Measurements from ENCODE around the gene TNIP1.
A peak's percentile ranks its signal among the peaks of the same experiment; 100 is the strongest.

The TNIP1 gene

DNA sequence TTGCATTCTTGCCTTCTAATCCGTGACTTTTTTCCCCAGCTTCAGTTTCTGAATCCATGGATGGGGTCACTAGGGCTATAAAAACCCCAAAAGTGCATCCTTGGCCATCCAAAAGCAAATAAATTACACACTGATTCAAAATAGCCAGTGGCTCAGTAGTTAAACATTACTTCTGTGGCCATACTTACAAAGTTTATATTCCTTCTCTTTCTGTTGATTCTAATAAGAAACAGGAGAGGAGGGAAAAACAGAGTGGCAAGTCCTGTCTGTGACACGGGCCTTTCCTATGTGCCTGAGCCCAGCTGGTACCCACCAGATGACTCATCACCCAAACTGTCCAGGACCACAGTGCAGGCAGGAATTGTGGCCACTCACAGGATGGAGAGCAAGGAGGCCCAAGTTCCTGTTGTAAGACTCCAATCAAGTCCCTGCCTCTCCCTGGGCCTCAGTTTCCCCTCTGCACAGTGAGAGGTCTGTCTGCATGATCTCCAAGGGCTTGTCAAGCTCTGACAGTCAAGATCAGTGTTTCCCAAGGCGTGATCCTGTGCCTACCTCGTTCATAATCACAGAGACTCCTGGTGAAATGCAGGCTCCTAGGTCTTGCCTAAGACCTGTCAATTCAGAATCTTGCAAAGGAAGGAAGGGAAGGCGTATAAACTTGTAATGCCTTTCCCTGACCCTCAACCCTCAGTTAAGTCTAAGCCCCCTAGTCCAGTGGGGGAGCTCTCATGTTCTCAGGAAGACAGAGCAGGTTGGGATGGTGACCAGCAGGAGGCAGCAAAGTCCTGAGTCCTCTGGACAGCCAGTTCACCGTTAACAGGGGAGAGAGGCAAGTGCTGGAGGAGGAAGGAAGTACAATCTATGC, 29.5 kb downstream of the TNIP1 start:
- no peaks in the 10 kb centered on the region for H3K27me3 Mint-ChIP-seq
- H3K9me3 Mint-ChIP-seq: no peaks in the 10 kb centered on the region
- no peak overlapping the region for H3K4me3 Mint-ChIP-seq
- H3K4me1 Mint-ChIP-seq: peaks cover 7% of the 10 kb centered on the region
- peaks cover 42% of the 10 kb centered on the region for H3K36me3 Mint-ChIP-seq
- CTCF ChIA-PET: interaction anchor here (0.6 to 9.8 kb wide), 34 partner anchors 8 to 491 kb away, joined by 3 to 264 read pairs (median 4); no protein-coding TSS in a partner anchor
- DNase-seq: peak; percentile 82
- H3K27ac Mint-ChIP-seq: peak overlapping the region; percentile 17

DNA sequence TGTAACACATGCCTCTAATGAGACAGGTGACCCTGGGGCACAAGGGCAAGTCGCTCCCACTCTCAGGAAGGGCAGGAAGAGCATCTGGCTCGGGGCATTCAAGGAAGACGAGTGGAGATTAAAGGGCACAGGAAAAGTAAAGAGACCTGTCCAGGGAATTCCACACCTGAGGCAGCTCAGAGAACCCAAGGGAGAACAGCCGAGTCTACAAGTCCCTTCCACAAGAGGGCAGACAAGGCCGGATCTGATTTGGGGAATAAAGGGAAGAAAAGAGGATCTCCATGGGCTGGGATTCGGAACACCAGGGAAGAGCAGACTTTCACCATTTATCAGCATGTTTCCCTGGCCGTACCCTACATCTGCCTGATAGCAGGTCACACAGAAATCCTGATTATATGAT, 32.3 kb downstream of the TNIP1 start:
- Mint-ChIP-seq H3K27me3 (no peaks in the 10 kb centered on the region), H3K9me3 (no peaks in the 10 kb centered on the region), H3K4me3 (no peak overlapping the region), H3K4me1 (peaks cover 7% of the 10 kb centered on the region), H3K27ac (no peak overlapping the region), H3K36me3 (peaks cover 49% of the 10 kb centered on the region)
- DNase-seq: no peak
- CTCF ChIA-PET: interaction anchor here (0.9 to 9.8 kb wide), 16 partner anchors 11 to 559 kb away, joined by 3 to 264 read pairs (median 4); partner anchors contain the start of gene ANXA6

DNA sequence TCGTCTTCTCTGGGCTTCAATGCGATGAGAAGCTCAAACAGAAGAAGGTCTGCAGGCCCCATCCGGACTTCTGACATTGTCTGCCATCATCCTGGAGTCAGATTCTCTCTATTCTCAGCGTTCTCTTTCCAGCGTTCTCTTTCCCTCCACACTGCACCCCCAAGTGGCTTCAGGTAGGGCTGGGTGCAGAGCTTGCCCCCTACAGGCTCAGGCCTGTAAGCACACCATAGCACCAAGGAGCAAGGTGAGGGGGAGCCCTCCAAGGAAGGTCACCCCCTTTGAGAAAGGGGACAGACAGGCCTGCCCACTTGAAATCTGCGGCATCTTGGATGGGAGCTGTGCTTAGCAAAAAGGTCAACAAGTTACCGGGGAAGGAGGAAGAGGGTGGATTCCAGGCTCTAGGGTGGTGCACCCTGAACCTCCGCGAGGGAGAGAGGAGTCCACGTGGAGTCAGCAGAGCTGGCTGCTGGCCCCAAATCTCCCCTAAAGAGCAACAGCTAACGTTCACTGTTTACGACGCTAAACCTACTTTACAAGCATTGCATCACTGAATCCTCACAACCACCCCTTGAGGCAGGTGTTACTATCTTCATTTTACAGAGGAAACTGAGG, 32.9 kb downstream of the TNIP1 start:
- H3K4me1 Mint-ChIP-seq: peaks cover 7% of the 10 kb centered on the region
- H3K9me3 Mint-ChIP-seq: no peaks in the 10 kb centered on the region
- CTCF ChIA-PET: interaction anchor here (0.6 to 9.8 kb wide), 21 partner anchors 9 to 559 kb away, joined by 3 to 264 read pairs (median 3); partner anchors contain the start of gene ANXA6
- peak; percentile 35 for DNase-seq
- peak overlapping the region; percentile 3 for H3K27ac Mint-ChIP-seq
- no peaks in the 10 kb centered on the region for H3K27me3 Mint-ChIP-seq
- H3K36me3 Mint-ChIP-seq: peaks cover 52% of the 10 kb centered on the region
- no peak overlapping the region for H3K4me3 Mint-ChIP-seq

DNA sequence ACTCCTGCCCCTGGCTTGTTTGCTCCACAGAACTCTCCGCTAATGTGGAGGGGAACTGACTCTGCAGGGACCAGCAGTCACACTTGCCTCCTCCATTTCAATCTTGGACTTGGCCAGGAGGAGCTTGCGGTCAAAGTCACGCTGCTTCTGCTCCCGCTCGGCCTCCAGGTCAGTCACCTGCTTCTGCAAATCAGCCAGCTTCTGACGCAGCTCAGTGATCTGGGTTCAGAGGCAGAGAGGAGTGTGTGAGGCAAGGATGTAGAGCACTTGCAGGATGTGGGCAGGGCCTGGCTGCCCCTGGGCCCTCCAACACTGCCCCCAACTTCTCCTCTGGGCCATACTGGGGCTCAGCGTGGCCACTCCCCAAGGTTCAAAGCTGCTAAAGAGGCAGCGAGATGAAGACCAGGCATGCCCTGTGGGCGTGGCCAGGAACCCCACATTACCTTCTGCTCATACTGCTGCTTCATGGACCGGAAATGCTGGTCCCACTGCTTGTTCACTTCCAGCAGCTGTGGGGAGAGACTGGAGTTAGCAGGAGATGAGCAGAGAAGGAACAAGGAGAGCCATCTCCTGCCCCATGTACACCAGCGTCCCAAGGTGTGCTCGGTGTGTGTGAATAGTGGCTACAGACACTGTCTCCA, 38.3 kb downstream of the TNIP1 start:
- Mint-ChIP-seq H3K4me3 (no peak overlapping the region), H3K4me1 (no peaks in the 10 kb centered on the region), H3K27me3 (no peaks in the 10 kb centered on the region), H3K27ac (no peak overlapping the region), H3K9me3 (no peaks in the 10 kb centered on the region), H3K36me3 (peaks cover 55% of the 10 kb centered on the region)
- no peak for DNase-seq
- CTCF ChIA-PET: interaction anchor here (1.3 to 1.5 kb wide), 3 partner anchors 9 to 482 kb away, joined by 3 to 8 read pairs (median 4); no protein-coding TSS in a partner anchor

DNA sequence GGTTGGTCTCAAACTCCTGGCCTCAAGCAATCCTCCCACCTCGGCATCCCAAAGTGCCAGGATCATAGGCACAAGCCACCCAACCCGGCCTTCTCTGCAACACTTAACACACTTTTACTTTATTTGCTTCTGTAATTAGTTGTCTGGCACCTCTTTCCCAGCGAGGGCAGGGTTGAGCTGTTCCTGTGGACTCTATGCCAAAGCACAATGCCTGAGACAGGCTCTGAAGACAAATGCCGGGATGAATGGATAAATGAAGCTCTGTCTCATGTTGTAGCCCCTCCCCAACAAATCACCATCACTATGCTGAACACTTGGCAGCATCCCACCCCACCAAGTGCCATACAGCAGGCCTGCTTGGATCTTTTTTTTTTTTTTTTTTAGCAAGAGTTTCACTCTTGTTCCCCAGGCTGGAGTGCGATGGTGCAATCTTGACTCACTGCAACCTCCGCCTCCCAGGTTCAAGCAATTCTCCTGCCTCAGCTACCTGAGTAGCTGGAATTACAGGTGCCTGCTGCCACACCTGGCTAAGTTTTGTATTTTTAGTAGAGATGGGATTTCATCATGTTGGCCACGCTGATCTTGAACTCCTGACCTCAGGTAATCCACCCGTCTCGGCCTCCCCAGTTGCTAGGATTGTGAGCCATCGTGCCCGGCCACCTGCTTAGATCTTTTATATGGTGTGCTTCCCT, 39.1 kb downstream of the TNIP1 start:
- no peak for DNase-seq
- H3K27ac Mint-ChIP-seq: no peak overlapping the region
- H3K36me3 Mint-ChIP-seq: peaks cover 55% of the 10 kb centered on the region
- peaks cover 2% of the 10 kb centered on the region for H3K4me1 Mint-ChIP-seq
- no peak overlapping the region for H3K4me3 Mint-ChIP-seq
- no peaks in the 10 kb centered on the region for H3K9me3 Mint-ChIP-seq
- no peaks in the 10 kb centered on the region for H3K27me3 Mint-ChIP-seq
- CTCF ChIA-PET: interaction anchor here (0.6 to 1.5 kb wide), 6 partner anchors 10 to 342 kb away, joined by 3 to 8 read pairs (median 3); no protein-coding TSS in a partner anchor

DNA sequence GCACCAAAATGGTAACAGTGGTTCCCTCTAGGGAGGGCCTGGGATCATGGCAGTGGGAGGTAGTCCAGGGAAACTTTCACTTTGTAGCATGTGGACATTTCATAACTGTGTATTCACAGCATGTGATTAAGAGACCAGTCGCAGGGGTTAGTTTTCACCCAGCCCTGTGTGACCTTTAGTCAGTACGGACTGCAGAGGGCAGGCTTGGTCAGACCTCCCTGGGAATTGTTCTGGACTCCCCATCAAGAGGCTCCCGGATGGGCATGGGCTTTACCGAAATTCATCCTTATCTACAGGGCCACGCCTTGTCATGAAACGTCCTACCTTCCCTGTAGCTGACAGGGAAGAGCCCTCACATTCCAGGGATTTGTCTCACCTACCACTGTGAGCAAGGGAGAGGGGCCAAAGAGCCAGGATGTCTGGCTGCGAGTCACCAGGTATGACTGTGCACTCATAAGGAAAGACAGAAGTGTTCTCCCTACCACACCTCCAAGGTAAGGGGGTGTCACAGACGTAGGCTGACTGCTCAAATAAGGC, 40.6 kb downstream of the TNIP1 start:
- DNase-seq: no peak
- peaks cover 54% of the 10 kb centered on the region for H3K36me3 Mint-ChIP-seq
- no peak overlapping the region for H3K4me3 Mint-ChIP-seq
- CTCF ChIA-PET: interaction anchor here (0.8 to 1.7 kb wide), 4 partner anchors 9 to 143 kb away, joined by 3 to 5 read pairs (median 3); no protein-coding TSS in a partner anchor
- no peaks in the 10 kb centered on the region for H3K9me3 Mint-ChIP-seq
- H3K27ac Mint-ChIP-seq: no peak overlapping the region
- peaks cover 2% of the 10 kb centered on the region for H3K4me1 Mint-ChIP-seq
- H3K27me3 Mint-ChIP-seq: no peaks in the 10 kb centered on the region

DNA sequence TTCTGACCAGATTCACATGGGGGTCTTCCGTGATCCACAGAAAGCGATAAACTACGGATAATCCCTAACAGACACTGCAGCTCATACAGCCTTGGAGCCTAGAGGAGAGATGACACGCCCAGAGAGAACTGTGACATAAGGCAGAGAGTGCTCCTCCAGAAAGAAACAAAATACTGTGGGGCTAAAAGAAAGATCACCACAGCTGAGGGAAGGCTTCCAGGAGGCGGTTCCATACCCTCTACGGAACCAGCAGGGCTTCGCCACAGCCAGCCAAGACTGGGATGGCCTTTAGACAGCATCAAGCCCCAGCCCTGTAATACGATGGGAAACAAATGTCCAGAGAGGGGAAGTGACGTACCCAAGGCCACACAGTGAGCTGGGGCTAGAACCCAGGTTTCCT, 41.2 kb downstream of the TNIP1 start:
- no peak for DNase-seq
- H3K4me3 Mint-ChIP-seq: no peak overlapping the region
- no peaks in the 10 kb centered on the region for H3K9me3 Mint-ChIP-seq
- peaks cover 2% of the 10 kb centered on the region for H3K4me1 Mint-ChIP-seq
- CTCF ChIA-PET: interaction anchor here (1.0 to 1.7 kb wide), 2 partner anchors 8 to 10 kb away, joined by 5 to 6 read pairs; no protein-coding TSS in a partner anchor
- H3K36me3 Mint-ChIP-seq: peaks cover 58% of the 10 kb centered on the region
- no peak overlapping the region for H3K27ac Mint-ChIP-seq
- no peaks in the 10 kb centered on the region for H3K27me3 Mint-ChIP-seq

DNA sequence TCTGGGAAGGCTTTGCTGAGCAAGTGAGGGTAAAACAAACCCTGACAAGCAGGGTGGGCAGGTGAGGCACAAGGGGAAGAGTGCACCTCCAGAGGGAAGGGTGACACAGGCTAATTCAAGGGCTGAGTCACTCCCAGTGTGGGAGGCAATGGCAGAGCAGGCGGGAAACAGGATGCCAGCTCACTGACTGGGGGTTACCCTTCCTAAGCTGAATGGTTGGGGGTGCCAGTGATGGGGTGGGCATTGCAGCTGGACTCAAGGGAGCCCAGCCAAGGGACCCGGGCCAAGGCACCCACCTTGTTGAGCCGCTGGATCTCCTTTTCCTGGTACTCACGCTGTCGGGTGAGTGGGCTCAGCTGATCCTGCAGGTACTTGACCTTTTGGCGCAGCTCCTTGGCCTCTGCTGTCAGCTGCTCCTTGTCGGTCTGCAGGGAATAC, 42.0 kb downstream of the TNIP1 start:
- Mint-ChIP-seq H3K36me3 (peaks cover 61% of the 10 kb centered on the region), H3K4me3 (no peak overlapping the region), H3K4me1 (peaks cover 2% of the 10 kb centered on the region), H3K27ac (no peak overlapping the region), H3K27me3 (no peaks in the 10 kb centered on the region), H3K9me3 (no peaks in the 10 kb centered on the region)
- CTCF ChIA-PET: interaction anchor here (1.0 kb wide), 1 partner anchor 9 kb away, joined by 6 read pairs; no protein-coding TSS in a partner anchor
- no peak for DNase-seq

DNA sequence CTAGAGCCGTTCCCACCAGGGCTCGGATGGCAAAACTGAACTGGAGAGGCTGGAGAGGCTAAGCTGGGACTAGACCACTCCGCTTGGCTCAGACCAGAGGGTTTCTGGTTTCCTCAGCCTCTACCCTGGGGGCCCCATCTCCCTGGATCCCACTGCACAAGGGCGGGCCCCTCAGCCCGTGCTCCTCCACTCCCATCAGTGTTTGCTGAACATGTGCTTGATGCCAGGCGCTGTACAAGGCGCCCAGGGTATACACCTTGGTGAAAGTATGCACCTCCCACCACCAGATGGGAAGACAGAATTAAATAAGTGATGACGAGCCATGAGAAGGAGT, 42.5 kb downstream of the TNIP1 start:
- no peak overlapping the region for H3K4me3 Mint-ChIP-seq
- no peak for DNase-seq
- CTCF ChIA-PET: no interaction called here
- H3K27me3 Mint-ChIP-seq: no peaks in the 10 kb centered on the region
- H3K36me3 Mint-ChIP-seq: peaks cover 63% of the 10 kb centered on the region
- H3K9me3 Mint-ChIP-seq: no peaks in the 10 kb centered on the region
- H3K27ac Mint-ChIP-seq: no peak overlapping the region
- peaks cover 2% of the 10 kb centered on the region for H3K4me1 Mint-ChIP-seq

DNA sequence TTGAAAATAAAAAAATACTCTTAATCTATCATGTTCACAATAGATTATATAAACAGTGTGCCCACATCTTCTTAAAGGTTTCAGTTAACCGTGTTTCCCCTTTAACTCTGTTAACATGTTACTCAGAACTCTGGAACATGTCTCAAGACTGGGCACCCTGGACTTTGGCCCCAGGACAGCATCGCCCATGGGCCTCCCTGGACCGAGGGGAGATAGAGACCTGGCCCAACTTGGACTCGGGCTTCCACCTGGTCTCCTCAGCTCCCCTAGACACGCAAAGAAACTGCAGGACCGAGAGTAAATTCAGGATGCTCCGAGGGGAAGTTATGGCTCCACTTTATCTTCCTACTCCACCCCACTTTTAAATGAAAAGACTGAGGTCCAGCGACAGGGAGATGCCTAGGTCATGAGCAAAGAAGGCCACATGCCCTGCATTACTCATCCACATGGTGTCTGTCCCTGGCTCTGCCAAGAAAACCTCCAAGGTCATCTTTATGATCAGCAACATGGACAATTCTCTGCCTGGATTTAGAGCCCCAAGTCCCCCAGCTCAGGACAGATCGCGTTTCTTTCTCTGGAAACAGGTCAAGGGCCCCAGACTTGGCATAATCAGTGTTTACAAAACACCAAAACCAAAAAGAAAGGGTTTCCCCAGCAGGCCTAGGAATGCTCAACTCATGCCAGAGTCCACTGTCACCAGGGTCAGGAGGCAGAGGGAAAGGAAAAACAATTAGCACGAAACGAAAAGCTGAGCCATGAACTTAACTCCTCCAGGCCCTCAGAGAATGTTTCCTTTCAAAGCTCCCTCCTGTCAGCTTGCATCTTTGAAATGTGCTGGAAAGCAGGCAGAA, 43.0 kb downstream of the TNIP1 start:
- CTCF ChIA-PET: no interaction called here
- H3K36me3 Mint-ChIP-seq: peaks cover 58% of the 10 kb centered on the region
- DNase-seq: no peak
- H3K27ac Mint-ChIP-seq: no peak overlapping the region
- peaks cover 2% of the 10 kb centered on the region for H3K4me1 Mint-ChIP-seq
- no peaks in the 10 kb centered on the region for H3K27me3 Mint-ChIP-seq
- H3K9me3 Mint-ChIP-seq: no peaks in the 10 kb centered on the region
- H3K4me3 Mint-ChIP-seq: no peak overlapping the region

DNA sequence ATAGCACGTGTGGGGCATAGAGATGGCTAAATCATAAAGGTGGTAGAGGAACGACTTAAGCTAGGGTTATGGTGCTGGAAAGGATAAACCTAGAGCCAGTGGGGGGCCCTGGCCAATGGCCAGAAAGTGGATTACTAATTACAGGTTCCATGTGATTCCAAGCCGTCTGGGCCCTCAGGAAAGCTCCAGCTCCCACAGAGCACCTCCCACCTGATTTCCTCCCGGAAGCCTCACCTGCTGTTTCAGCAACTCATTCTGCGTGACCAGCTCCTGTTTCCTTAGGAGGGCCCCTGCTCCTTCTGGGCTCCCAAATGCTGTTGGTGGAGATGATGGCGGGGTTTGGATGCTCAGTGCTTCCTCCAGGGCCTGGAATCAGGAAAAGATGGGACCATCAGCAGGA, 44.3 kb downstream of the TNIP1 start:
- CTCF ChIA-PET: interaction anchor here (0.8 to 1.7 kb wide), 3 partner anchors 12 to 79 kb away, joined by 3 to 4 read pairs (median 3); no protein-coding TSS in a partner anchor
- Mint-ChIP-seq H3K4me3 (no peak overlapping the region), H3K27ac (no peak overlapping the region), H3K27me3 (no peaks in the 10 kb centered on the region), H3K4me1 (peaks cover 2% of the 10 kb centered on the region), H3K36me3 (peaks cover 57% of the 10 kb centered on the region), H3K9me3 (no peaks in the 10 kb centered on the region)
- no peak for DNase-seq

DNA sequence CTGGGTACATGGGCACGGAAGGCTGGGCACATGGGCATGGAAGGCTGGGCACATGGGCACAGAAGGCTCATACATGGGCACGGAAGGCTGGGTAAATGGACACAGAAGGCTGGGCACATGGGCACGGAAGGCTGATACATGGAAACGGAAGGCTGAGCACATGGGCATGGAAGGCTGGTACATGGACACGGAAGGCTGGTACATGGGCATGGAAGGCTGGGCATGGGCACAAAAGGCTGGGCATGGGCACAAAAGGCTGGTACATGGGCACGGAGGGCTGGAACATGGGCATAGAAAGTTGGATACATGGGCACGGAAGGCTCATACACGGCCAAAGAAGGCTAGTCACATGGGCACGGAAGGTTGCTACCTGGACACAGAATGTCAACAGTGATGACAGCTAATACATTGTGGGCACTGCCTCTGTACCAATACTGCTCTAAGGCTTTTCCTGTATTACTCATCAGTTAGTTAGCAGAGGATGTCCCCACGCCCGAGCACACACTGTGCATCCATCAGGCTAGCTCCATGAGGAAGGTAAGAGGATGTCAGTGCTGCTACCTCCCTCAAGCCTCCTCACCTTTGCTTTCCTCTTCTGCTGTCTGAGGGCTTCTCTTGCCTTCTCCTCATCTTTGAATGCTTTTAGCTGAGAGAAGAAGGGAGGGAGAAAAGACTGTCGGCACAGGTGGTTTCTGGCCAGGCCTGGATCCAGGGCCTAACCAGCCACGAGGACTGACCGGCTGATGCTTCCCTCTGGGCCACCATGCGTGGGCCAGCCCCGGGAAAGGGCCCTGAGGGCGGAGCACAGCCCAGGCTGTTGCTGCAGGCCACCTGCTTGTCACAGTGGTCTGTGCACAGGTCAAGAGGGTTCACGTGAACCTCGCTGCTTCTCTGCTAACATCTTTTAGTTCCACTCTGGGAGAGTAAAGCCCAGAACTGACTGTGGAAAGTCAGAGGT, 46.1 kb downstream of the TNIP1 start:
- Mint-ChIP-seq H3K27ac (no peak overlapping the region), H3K9me3 (no peaks in the 10 kb centered on the region), H3K27me3 (no peaks in the 10 kb centered on the region), H3K4me3 (no peak overlapping the region), H3K4me1 (peaks cover 2% of the 10 kb centered on the region), H3K36me3 (peaks cover 61% of the 10 kb centered on the region)
- DNase-seq: no peak
- CTCF ChIA-PET: interaction anchor here (0.7 to 1.7 kb wide), 3 partner anchors 13 to 118 kb away, joined by 3 to 4 read pairs (median 4); no protein-coding TSS in a partner anchor
